ENCODE results near the gene AOX1. TPM values are rescaled to one million over a fixed set of nuclear protein-coding genes. Genes with fewer than 3 reads are reported as not detected.
"Not testable (repeated sequence)": the region's sequence is repeated elsewhere in the genome, so short reads cannot be mapped to it uniquely, and the experiment has no call there.

AOX1 gene
- total RNA-seq, 1 experiment from 2014 or later, result 0.61 TPM

- in situ Hi-C loops (cut with HindIII; ENCODE audit: low pct_unique_long_range_greater_than_20kb, low sequenced_read_pairs), result no loop called here
- DNase-seq (ENCODE audit: low read depth, low spot score), result no peak
Observed at GRCh38 chr2:200596774-200597570, 11.2 kb downstream of the AOX1 start.

DNA sequence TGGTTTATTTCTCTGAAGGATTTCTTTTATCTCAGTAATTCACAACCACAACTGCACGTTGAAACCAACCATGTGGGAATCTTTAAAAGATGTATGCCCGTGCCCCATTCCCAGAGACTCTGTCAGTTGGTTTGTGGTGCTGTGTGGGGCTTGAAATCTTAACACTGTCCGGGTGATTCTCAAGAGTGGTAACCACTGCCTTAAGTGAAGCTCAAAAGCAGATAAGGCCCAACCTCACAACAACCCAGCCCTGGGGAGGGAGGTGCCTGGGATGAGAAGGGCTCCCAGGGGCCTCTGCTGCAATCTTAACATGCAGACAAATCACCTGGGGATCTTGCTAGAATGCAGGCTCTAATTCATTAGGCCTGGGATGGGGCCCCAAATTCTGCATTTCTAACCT, 13.4 kb downstream of the AOX1 start:
- DNase-seq (ENCODE audit: low read depth, low spot score), result no peak
- in situ Hi-C loops (cut with HindIII; ENCODE audit: low pct_unique_long_range_greater_than_20kb, low sequenced_read_pairs), result no loop called here

DNA sequence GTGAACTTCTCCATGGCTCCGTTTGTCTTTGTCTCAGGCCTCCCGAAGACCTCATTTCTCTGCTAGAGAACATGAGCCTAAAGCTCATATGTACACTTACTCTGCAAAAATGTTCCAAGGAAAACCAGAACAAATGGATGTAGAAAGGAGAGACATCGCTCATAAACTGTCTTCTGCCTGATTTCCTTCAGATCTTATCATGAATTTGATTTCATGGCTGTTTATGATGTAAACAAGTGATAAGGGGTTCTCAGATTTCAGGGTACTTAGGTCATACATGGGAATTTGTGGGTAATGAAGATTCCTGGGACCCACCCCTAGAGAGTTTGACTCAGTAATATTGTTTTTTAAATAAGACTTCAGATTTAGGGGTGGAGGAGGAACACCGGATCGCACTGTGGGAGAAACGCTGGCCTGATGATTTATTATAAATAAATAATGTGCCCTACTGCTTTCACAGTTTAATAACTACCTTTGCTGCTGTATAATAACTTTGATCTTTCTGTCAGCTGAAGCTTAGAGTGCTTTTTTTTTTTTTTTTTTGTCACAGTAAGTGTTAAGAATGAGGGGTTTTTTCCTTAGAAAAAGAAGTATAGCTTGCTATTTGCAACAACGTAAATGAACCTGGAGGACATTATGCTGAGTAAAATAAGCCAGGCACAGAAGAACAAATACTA, 14.9 kb downstream of the AOX1 start:
- in situ Hi-C loops (cut with HindIII; ENCODE audit: low pct_unique_long_range_greater_than_20kb, low sequenced_read_pairs), result no loop called here
- DNase-seq (ENCODE audit: low read depth, low spot score), result no peak

- DNase-seq (ENCODE audit: low read depth, low spot score), result no peak
- in situ Hi-C loops (cut with HindIII; ENCODE audit: low pct_unique_long_range_greater_than_20kb, low sequenced_read_pairs), result no loop called here
Observed at GRCh38 chr2:200602584-200602983, 16.8 kb downstream of the AOX1 start.

- no peak for DNase-seq (ENCODE audit: low read depth, low spot score)
- in situ Hi-C loops (cut with HindIII; ENCODE audit: low pct_unique_long_range_greater_than_20kb, low sequenced_read_pairs), result no loop called here
Observed at GRCh38 chr2:200603972-200604371, 18.2 kb downstream of the AOX1 start.

- in situ Hi-C loops (cut with HindIII; ENCODE audit: low pct_unique_long_range_greater_than_20kb, low sequenced_read_pairs), result no loop called here
- DNase-seq (ENCODE audit: low read depth, low spot score), result no peak
Observed at GRCh38 chr2:200604571-200605255, 18.9 kb downstream of the AOX1 start.

- in situ Hi-C loops (cut with HindIII; ENCODE audit: low pct_unique_long_range_greater_than_20kb, low sequenced_read_pairs), result no loop called here
- no peak for DNase-seq (ENCODE audit: low read depth, low spot score)
Observed at GRCh38 chr2:200608341-200609027, 22.7 kb downstream of the AOX1 start.

DNA sequence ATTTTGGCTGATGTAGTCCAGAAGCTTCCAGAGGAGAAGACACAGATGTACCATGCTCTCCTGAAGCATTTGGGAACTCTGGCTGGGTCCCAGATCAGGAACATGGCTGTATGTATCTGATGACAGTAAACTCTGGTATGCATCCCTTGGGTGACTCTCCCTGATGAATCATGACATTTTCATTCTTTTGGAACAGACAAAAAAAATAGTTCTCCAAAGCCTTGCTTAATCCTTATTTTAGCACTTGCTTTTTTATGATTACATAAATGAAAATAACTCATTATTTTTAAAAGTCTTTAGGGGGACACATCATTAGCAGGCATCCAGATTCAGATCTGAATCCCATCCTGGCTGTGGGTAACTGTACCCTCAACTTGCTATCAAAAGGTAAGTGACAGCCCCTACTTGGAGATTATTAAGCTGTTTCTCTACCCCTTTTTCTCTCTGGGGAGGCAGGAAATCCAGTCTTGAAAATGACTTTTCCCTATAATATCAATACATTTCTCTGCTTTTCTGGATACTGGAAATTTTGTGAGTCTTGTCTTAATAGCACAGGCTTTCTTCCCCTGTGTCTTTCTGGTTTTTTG, 23.3 kb downstream of the AOX1 start:
- in situ Hi-C loops (cut with HindIII; ENCODE audit: low pct_unique_long_range_greater_than_20kb, low sequenced_read_pairs), result no loop called here
- no peak for DNase-seq (ENCODE audit: low read depth, low spot score)

GRCh38 chr2:200610217-200610616, 24.4 kb downstream of the AOX1 start:
- in situ Hi-C loops (cut with HindIII; ENCODE audit: low pct_unique_long_range_greater_than_20kb, low sequenced_read_pairs); DNase-seq (ENCODE audit: low read depth, low spot score): not testable (repeated sequence)

DNA sequence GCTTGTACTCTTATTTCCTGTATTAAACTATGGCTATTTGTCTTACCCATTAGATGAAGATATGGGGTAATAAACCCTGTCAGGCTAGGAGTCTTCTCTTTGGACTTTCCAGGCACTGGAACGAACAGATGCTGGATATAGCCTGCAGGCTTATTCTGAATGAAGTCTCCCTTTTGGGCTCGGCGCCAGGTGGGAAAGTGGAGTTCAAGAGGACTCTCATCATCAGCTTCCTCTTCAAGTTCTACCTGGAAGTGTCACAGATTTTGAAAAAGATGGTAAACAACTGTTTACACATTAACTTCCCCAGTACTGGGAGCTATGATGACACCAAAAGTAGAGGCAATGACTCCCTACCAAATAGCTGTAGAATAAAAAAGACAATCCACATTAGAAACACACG, 27.9 kb downstream of the AOX1 start:
- in situ Hi-C loops (cut with HindIII; ENCODE audit: low pct_unique_long_range_greater_than_20kb, low sequenced_read_pairs), result no loop called here
- DNase-seq (ENCODE audit: low read depth, low spot score), result no peak

GRCh38 chr2:200614249-200614648, 28.4 kb downstream of the AOX1 start:
- no peak for DNase-seq (ENCODE audit: low read depth, low spot score)
- in situ Hi-C loops (cut with HindIII; ENCODE audit: low pct_unique_long_range_greater_than_20kb, low sequenced_read_pairs), result no loop called here

- DNase-seq (ENCODE audit: low read depth, low spot score), result peak; percentile 9
- in situ Hi-C loops (cut with HindIII; ENCODE audit: low pct_unique_long_range_greater_than_20kb, low sequenced_read_pairs), result no loop called here
Observed at GRCh38 chr2:200615247-200615646, 29.4 kb downstream of the AOX1 start.

- peak; percentile 87 for DNase-seq (ENCODE audit: low read depth, low spot score)
- in situ Hi-C loops (cut with HindIII; ENCODE audit: low pct_unique_long_range_greater_than_20kb, low sequenced_read_pairs), result no loop called here
Observed at GRCh38 chr2:200616193-200616592, 30.4 kb downstream of the AOX1 start.

GRCh38 chr2:200616656-200617055, 30.8 kb downstream of the AOX1 start:
- no peak for DNase-seq (ENCODE audit: low read depth, low spot score)
- in situ Hi-C loops (cut with HindIII; ENCODE audit: low pct_unique_long_range_greater_than_20kb, low sequenced_read_pairs), result no loop called here

DNA sequence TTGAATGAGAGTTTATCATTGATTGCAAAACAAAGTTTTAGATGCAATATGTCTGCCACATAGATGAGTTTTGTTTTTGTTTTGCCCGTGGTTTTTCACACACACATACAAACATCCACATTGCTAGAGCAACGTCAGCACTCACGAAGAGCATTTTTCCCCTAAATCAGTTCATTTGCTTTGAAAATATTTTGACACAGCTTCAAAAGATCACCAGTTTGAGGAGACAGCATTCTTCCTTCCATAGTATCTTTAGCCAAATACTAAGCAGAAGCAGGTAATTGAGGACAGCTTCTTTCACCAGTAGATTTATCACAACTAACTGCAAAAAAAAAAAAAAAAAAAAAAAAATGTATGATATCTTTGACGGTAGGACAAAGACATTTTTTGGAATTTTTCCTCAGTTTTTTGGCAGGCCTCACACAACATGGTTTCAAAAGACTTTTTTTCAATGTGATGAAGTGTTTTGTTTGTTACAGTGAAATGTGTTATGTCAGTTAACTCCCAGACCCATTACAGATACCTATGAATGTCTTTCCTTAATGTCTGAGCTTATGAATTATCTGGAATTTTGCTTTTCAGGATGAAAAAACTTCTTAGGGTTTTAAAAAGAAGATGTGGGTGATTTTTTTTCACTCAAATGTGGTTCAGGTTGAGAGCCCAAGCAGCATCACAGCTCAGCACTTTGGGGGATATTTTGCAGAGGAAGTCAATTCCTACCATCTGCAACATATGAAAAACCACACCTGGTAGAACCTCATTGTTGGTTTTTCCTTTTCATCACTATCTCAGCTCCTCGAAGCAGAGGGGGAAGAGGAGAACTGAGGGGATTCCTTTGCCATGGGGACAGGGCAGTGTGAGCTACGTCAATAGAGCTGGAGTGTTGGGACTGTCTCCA, 31.6 kb downstream of the AOX1 start:
- in situ Hi-C loops (cut with HindIII; ENCODE audit: low pct_unique_long_range_greater_than_20kb, low sequenced_read_pairs), result no loop called here
- DNase-seq (ENCODE audit: low read depth, low spot score), result peak; percentile 14

GRCh38 chr2:200618054-200618419, 32.2 kb downstream of the AOX1 start:
- no peak for DNase-seq (ENCODE audit: low read depth, low spot score)
- in situ Hi-C loops (cut with HindIII; ENCODE audit: low pct_unique_long_range_greater_than_20kb, low sequenced_read_pairs), result no loop called here

- in situ Hi-C loops (cut with HindIII; ENCODE audit: low pct_unique_long_range_greater_than_20kb, low sequenced_read_pairs), result no loop called here
- DNase-seq (ENCODE audit: low read depth, low spot score), result peak; percentile 82
Observed at GRCh38 chr2:200618590-200619021, 32.8 kb downstream of the AOX1 start.

Data from SK-MEL-5 (cell line).